ENCODE data around the gene ASXL2.

DNA sequence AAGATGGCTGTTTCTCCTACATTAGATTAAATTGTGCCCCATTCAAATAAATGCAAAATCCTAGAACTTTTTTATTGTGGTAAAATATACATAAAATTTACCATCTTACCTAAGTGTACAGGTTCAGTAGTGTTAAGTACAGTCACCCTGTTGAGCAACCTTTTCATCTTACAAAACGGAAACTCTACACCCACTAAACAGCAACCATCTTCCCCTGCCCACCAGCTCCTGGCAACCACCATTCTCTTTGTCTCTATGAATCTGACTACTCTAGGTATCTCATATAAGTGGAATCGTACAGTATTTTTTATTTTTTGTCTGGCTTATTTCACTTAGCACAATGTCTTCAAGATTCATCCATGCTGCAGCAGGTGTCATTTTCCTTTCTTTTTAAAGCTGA, 53.0 kb downstream of the ASXL2 start:
- TF ChIP-seq, protein P1, sequence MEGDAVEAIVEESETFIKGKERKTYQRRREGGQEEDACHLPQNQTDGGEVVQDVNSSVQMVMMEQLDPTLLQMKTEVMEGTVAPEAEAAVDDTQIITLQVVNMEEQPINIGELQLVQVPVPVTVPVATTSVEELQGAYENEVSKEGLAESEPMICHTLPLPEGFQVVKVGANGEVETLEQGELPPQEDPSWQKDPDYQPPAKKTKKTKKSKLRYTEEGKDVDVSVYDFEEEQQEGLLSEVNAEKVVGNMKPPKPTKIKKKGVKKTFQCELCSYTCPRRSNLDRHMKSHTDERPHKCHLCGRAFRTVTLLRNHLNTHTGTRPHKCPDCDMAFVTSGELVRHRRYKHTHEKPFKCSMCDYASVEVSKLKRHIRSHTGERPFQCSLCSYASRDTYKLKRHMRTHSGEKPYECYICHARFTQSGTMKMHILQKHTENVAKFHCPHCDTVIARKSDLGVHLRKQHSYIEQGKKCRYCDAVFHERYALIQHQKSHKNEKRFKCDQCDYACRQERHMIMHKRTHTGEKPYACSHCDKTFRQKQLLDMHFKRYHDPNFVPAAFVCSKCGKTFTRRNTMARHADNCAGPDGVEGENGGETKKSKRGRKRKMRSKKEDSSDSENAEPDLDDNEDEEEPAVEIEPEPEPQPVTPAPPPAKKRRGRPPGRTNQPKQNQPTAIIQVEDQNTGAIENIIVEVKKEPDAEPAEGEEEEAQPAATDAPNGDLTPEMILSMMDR (IDR thresholded peaks at IDR 0.05), result no peak
- no peak for TF ChIP-seq TCF7 (CRISPR knock-in tag; IDR thresholded peaks at IDR 0.05; ENCODE audit: low read depth)
- no peak for TF ChIP-seq ZBTB21 (CRISPR knock-in tag; IDR thresholded peaks at IDR 0.05; ENCODE audit: borderline replicate concordance)
- TF ChIP-seq NR2C2 (CRISPR knock-in tag; IDR thresholded peaks at IDR 0.05), result no peak
- TF ChIP-seq TEAD4 (CRISPR knock-in tag; IDR thresholded peaks at IDR 0.05), result no peak
- no peak for TF ChIP-seq TEAD1 (CRISPR knock-in tag; IDR thresholded peaks at IDR 0.05)
- TF ChIP-seq ZNF138 (CRISPR knock-in tag; conservative IDR thresholded peaks at IDR 0.05), result no peak
- no peak for TF ChIP-seq NR3C1 (CRISPR knock-in tag; conservative IDR thresholded peaks at IDR 0.05; ENCODE audit: low read depth)
- no peak for TF ChIP-seq ZNF232 (CRISPR knock-in tag; IDR thresholded peaks at IDR 0.05)
- TF ChIP-seq MXD4 (CRISPR knock-in tag; IDR thresholded peaks at IDR 0.05; ENCODE audit: borderline replicate concordance), result no peak
- no peak for TF ChIP-seq JUN (CRISPR knock-in tag; IDR thresholded peaks at IDR 0.05)
- no peak for TF ChIP-seq ZNF121 (CRISPR knock-in tag; IDR thresholded peaks at IDR 0.05)
- TF ChIP-seq ATF1 (CRISPR knock-in tag; IDR thresholded peaks at IDR 0.05), result no peak

All from WTC11 (cell line).